Ishikawa (cell line): ENCODE measurements around the gene SLC41A3.

Experiments
- CEBPB ChIP-seq: IDR thresholded peaks from 2 replicates; pipeline ENCODE4 v1.6.1; 2012
- CREB1 ChIP-seq: IDR thresholded peaks from 2 replicates; pipeline ENCODE4 v1.6.1; 2012; ENCODE audit warnings: low read depth
- EGR1 ChIP-seq: IDR thresholded peaks from 2 replicates; pipeline ENCODE4 v1.6.1; 2012
- EP300 ChIP-seq: IDR thresholded peaks from 2 replicates; pipeline ENCODE4 v1.6.1; 2012; ENCODE audit warnings: borderline replicate concordance
- FOXM1 ChIP-seq: IDR thresholded peaks from 2 replicates; pipeline ENCODE4 v1.6.1; 2012; ENCODE audit warnings: low read depth, borderline replicate concordance
- NFIC ChIP-seq: IDR thresholded peaks from 2 replicates; pipeline ENCODE4 v1.6.1; 2012
- RAD21 ChIP-seq: IDR thresholded peaks from 2 replicates; pipeline ENCODE4 v1.6.1; 2012; ENCODE audit warnings: low read depth
- REST ChIP-seq: IDR thresholded peaks from 2 replicates; pipeline ENCODE4 v1.6.1; 2012; ENCODE audit warnings: low read depth, mild to moderate bottlenecking
- TAF1 ChIP-seq: IDR thresholded peaks from 2 replicates; pipeline ENCODE4 v1.6.1; 2012; ENCODE audit warnings: low read depth, mild to moderate bottlenecking
- TCF12 ChIP-seq: IDR thresholded peaks from 2 replicates; pipeline ENCODE4 v1.6.1; 2012; ENCODE audit warnings: low read depth
- TEAD4 ChIP-seq: IDR thresholded peaks from 2 replicates; pipeline ENCODE4 v1.6.1; 2012
- USF1 ChIP-seq: IDR thresholded peaks from 2 replicates; pipeline ENCODE4 v1.6.1; 2012
- YY1 ChIP-seq: IDR thresholded peaks from 2 replicates; pipeline ENCODE4 v1.6.1; 2012; ENCODE audit warnings: low read depth
- ZBTB7A ChIP-seq: IDR thresholded peaks from 2 replicates; pipeline ENCODE4 v1.6.1; 2012; ENCODE audit warnings: low read depth
- TF ChIP-seq, protein P1 (sequence below): IDR thresholded peaks from 2 replicates; pipeline ENCODE4 v1.6.1; 2012

Gene SLC41A3

GRCh38 chr3:125961289-125961589, 122.7 kb downstream of the SLC41A3 start:
- no peak for TF ChIP-seq EGR1
- no peak for TF ChIP-seq RAD21
- no peak for TF ChIP-seq CEBPB
- no peak for TF ChIP-seq ZBTB7A
- TF ChIP-seq NFIC = no peak
- TF ChIP-seq TEAD4 = no peak
- TF ChIP-seq, protein P1, sequence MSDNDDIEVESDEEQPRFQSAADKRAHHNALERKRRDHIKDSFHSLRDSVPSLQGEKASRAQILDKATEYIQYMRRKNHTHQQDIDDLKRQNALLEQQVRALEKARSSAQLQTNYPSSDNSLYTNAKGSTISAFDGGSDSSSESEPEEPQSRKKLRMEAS = no peak
- no peak for TF ChIP-seq TAF1
- TF ChIP-seq TCF12 = no peak
- no peak for TF ChIP-seq REST
- TF ChIP-seq FOXM1 = no peak
- no peak for TF ChIP-seq CREB1
- no peak for TF ChIP-seq YY1
- no peak for TF ChIP-seq EP300
- no peak for TF ChIP-seq USF1

DNA sequence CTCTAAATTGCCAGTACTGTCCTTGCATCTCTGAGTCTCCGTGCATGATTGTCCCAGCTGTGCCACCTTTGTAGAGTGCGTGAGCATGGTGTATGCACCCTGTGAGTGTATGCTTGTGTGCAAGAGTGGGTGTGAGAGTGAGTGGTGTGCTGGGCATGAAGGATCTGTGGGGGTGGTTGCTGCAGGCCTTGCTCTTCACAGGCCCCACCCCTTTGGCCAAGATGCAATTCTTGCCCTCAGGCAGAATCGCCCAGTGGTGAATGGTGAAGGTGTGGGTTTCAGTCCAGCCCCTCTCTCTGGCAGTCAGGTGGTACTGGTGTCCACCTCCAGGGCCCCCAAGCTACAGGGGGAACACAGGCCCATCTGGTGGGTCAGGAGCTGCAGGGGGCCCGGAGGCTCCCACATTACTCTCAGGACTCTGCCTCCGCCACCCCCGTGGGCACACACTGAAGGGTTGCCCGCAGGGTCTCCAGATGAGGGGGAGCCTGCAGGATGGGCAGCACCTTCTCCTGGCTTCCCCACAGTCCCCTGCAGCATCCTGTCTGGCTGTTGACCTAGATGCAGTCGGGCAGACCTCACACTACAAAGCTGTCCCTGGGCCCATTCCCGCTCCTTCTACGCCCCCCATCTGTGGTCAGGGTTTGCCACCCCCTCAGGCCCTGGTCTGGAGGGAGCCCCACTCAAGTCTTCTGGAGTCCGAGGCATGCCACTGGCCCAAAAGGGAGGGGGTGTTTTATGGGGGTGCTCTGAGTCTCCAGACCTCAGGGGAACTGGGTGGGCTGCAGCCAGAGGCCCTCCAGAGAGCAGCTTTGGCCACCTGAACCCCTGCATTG, 123.3 kb downstream of the SLC41A3 start:
- no peak for TF ChIP-seq RAD21
- TF ChIP-seq YY1 = no peak
- TF ChIP-seq CREB1 = no peak
- no peak for TF ChIP-seq USF1

DNA sequence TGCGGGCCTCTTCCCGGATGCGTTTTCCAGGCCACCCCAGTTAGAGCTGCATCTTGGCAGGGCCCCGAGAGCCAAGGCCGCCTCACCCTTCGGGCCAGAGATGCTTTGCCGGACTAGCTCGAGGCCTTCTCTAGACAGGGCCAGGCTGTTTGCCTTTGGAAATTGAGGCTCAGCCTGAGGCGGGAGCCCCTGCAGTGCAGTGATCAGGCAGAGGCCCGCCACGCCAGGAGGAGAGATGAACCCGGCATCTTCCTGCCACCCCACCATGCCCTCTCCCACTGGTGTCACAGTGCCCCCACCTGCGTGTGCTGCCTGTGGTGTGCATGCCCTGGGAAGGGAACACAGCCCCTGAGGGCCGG, 123.9 kb downstream of the SLC41A3 start:
- TF ChIP-seq USF1 (no peak), TEAD4 (no peak), TAF1 (no peak), FOXM1 (no peak), CREB1 (no peak), EGR1 (no peak), YY1 (no peak), TCF12 (no peak), EP300 (no peak), ZBTB7A (no peak), REST (no peak), NFIC (no peak), RAD21 (no peak), CEBPB (no peak)
- TF ChIP-seq, protein P1 = no peak

DNA sequence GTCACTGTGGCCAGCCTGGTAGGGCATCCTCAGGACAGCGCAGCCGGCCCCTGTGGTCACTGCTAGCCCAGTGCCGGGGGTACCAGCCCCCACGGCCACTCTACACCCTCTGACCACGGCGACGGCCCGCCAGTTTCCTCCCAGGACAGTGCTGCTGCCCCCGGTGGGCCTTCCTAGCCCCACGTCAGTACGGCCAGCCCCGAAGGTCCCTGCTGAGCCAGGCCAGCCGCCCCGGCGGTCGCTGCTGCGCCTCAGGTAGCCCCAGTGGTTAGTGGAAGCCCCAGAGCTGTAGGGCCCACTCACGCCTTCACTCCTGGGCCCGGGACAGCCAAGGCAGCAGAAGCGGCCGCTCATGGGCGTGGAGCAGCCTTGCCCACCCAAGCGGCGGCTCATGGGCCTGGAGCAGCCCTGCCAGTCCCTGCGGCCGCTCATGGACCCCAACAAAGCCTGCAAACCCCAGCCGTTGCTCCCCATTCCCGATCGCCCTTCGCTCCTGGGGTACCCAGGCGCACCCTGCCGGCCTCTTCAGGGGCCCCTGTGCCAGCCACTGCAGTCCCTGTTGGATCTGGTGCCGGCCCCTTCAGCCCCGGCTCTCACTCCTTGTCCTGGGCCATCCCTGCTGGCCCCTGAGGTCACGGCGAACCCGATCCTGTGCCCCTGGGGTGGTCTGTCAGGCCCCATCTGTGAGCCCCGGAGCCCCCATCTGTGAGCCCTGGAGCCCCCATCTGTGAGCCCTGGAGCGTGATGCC, 124.4 kb downstream of the SLC41A3 start:
- TF ChIP-seq CREB1 (no peak), NFIC (no peak), YY1 (no peak), EP300 (no peak), CEBPB (no peak), TAF1 (no peak), TCF12 (no peak)
- TF ChIP-seq, protein P1 = no peak

GRCh38 chr3:125958511-125959316, 125.2 kb downstream of the SLC41A3 start:
- TF ChIP-seq TCF12 (no peak), REST (no peak), ZBTB7A (no peak), CEBPB (no peak), EP300 (no peak), TEAD4 (no peak), EGR1 (no peak), USF1 (no peak), CREB1 (no peak), TAF1 (no peak), NFIC (no peak), RAD21 (no peak), FOXM1 (no peak), YY1 (no peak)
- TF ChIP-seq, protein P1 = no peak
